GM21515 (cell line): Measurements from ENCODE around the gene COASY.
A peak's percentile ranks its signal among the peaks of the same experiment; 100 is the strongest.

Experiments
- ATAC-seq: cut with Tn5 transposase; IDR thresholded peaks from one replicate; pipeline ENCODE4 v1.9.1; 2021; ENCODE audit not compliant: unreplicated experiment

The COASY gene

DNA sequence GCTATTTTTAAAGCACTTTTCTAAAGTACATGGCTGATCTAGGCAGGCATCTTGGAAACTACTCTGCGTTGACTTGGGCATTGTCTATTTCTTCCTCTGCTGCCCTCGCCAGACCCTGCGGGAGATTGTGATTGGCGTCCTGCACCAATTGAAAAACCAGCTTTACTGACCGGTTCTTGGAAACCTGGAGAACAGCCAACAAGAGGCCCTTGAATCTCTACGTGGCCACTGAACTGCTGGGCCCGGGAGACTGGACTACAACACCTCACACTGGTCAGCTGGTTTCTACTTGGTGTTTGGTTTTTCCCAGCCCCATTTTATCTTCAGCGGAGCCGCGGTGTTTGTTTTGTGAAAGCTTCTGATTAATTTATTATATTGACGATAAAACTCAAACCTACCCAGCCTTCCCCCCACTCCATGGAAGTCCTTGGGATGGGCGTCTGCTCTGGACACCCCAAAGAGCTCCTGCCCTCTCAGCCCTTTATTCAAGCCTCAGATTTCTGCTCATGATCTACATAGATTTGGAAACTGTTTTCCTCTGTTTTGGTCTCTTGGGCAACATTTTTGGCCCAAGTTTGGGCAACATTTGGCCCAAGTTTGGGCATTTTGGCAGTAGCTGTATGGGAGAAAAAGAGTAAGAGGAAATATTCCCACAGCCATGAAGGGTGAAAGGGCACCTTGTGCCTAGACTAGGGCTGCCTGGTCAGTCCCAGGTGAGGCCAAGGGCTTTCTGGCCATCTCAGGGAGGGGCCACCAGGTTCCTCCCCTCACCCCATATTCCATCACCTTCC, 9.7 kb downstream of the COASY start:
- ATAC-seq, result no peak

DNA sequence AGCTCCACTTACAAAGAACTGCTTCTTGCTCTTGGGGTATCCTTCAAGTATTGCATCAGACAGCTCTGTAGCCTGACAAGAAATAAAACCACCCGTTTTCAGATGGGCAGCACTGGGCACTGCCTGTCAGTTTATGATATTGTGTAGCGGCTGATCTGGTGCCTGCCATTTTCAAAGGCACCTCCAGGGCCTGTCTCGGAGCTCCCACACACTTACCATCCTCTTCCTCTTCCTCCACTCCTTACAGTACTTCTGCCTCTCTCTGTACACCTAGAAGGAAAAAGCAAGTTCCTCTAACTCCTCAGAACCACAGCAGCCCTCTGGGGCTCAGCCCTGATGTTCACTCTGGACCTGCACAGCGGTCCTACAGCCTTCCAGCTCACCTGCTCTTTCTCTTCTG, 11.1 kb downstream of the COASY start:
- ATAC-seq, result no peak

DNA sequence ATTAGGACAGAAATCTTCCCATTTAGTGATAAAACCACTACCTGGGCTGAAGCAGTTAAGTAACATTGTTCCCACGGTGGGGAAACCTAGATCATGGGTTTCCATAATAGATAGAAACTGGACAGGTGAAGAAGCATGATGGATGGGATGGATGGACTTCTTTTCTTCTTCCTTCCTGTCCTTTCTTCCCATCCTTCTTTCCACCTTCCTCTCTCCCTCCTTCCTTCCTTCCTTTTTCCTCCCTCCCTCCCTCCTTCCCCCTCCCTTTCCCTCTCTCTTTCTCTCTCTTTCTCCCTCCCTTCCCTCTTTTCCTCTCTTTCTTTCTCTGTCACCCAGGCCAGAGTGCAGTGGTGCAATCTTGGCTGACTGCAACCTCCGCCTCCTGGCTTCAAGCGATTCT, 12.5 kb downstream of the COASY start:
- no peak for ATAC-seq

GRCh38 chr17:42577140-42577531, 15.2 kb downstream of the COASY start:
- no peak for ATAC-seq

GRCh38 chr17:42577532-42578281, 15.8 kb downstream of the COASY start, which contains the start of gene PSMC3IP:
PSMC3IP (minus strand) TSS chr17:42577729; CDS start chr17:42577686, 43 bp downstream.
- peak; percentile 65 for ATAC-seq

DNA sequence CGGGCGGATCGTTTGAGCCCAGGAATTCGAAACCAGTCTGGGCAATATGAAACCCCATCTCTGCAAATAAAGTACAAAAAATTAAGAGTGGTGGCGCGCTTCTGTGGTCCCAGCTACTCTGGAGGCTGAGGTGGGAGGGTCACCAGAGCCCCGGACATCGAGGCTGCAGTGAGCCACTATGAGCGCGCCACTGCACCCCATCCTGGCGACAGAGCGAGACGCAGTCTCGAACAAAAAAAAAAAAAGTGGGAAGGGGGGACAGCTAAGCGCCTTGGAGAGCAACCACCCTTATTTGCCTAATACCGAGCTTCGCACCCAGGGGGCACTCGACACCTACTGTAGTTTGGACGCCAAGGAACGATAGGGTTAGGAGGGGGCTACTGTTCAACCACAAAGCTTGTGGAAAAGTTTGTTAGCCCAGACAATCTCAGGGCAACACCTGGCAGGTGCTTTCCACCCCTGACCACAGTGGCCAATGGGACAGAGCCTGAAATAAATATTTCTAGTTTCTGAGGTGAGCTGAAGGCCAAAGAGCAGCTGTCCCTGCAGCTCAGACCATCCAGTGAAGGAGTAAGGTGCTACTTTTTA, 16.4 kb downstream of the COASY start:
- ATAC-seq, result peak; percentile 44

DNA sequence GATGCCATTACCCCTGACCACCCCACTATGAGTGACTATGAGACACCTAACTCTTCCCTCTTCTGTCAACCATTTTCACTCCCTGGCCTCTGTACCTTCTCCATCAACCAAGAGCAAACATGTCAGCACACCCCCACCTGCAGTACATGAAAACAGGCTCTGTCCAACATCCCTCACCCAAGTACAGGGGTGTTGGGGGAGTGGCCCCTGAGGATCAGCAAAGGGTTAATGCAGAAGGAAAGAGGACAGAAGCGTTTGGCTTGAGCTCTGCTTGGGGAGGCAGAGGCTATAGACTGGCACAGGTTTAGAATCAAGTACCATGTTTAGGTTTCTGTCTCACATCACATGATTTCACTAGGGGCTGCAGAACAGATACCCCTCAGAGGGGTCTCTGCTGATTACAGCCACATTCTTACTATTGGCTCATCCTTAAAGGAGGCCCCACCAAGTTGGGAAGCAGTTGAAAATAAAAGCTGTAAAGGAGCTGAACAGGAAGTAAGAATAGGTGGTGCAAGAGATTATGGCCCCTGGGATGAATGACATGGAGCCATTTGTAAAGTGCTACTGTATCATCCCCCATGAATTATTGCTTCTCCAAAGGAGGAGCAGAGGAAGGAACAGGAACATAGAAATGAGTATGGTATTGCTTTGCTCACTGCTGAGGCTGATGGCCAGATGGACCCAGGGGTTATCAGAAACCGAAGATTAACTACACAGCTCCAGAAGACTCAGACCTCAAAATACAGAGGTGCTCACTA, 18.0 kb downstream of the COASY start:
- no peak for ATAC-seq

DNA sequence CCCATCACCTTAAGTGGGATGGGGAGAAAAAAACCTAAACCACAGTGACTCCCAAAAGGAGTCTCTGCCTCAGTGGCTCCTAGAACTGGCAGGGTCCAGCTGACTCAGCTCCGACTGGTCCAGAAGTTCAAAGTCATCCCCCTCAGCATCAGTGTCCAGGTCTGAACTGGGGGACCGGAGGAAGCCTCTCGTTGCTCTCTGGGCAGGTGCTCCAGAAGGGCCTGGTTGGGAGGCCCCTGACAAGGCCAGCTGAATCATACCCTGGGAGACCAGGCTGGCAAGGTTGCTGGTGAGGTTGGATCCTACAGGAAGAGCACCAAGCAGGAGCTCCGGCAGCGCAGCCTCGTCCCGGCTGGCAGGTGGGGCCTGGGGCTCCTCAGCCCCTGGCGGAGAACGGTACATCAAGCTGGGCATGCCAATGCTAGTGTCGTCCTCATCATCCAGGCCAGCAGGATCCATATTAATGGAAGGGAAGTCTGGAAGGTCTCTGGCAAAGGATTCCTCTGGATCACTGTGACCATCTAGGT, 19.9 kb downstream of the COASY start:
- ATAC-seq, result no peak

- ATAC-seq, result no peak
Measured at GRCh38 chr17:42584880-42585279, 22.9 kb downstream of the COASY start.

- no peak for ATAC-seq
Measured at GRCh38 chr17:42585353-42585752, 23.4 kb downstream of the COASY start.

GRCh38 chr17:42586514-42587230, 24.7 kb downstream of the COASY start:
- no peak for ATAC-seq

DNA sequence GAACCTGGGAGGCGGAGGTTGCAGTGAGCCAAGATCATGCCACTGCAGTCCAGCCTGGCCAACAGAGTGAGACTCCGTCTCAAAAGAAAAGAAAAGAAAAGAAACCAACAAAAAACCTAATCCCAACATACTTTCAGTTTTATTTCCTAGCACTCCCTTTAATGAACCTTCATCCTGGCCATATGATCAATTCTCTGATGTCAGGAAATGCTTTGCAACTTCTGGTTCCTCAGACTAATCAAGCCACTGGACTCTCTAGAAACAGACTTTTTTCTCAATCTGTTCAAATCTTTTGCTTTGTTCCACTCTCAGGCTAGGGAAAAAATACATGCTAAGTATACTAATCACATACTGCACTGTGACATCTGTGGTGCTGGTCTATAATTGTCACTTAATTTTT, 28.9 kb downstream of the COASY start:
- no peak for ATAC-seq

DNA sequence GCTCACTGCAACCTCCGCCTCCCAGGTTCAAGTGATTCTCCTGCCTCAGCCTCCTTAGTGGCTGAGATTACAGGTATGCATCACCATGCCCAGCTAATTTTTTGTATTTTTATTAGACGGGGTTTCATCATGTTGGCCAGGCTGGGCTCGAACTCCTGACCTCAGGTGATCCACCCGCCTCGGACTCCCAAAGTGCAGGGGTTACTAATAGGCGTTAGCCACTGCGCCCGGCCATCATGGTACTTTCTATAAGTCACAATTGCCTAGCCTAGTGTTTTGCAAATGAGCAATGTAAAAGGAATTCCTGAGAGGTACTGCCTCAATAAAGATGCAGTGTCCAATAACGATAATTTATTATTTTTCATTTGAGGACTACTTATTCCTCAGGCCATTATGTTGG, 29.5 kb downstream of the COASY start:
- ATAC-seq, result no peak

- ATAC-seq, result no peak
Measured at GRCh38 chr17:42596386-42596785, 34.4 kb downstream of the COASY start.

DNA sequence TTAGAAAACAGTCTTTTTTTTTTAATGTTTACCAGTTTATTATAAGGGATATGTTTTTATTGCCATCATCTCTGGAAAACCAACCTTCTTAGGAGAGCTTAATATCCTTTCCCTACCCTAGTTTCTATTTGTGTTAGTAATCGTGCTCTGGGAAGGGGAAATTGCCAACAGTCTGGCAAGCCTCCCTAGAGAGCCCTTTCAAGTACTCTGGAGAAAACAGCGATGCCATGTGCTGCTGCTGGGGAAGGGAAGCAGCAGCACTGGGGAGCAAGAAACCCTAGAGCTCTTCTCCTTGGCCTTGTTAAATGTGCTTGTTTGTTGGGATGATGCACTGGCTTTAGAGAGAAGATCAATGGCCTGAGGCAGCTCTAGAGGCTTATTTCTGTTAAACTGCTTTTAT, 37.0 kb downstream of the COASY start:
- ATAC-seq, result no peak

GRCh38 chr17:42603318-42603717, 41.4 kb downstream of the COASY start:
- no peak for ATAC-seq

DNA sequence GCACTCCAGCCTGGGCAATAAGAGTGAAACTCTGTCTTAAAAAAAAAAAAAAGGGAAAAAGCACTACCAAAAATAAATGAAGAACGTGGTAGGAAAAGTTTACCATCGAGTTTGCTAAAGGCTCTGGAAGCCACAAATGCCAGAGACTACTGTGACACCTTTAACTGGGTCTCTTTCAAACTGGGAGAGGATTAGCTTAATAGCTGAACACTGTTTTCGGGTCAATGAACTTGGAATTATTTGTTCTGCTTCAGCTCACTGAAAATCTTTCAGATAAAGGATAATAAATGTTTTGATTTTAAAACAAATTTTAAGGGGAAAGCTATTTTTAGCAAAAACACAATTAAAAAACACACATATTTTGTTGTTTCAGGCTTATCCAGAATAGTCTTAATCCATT, 45.8 kb downstream of the COASY start:
- ATAC-seq, result no peak

DNA sequence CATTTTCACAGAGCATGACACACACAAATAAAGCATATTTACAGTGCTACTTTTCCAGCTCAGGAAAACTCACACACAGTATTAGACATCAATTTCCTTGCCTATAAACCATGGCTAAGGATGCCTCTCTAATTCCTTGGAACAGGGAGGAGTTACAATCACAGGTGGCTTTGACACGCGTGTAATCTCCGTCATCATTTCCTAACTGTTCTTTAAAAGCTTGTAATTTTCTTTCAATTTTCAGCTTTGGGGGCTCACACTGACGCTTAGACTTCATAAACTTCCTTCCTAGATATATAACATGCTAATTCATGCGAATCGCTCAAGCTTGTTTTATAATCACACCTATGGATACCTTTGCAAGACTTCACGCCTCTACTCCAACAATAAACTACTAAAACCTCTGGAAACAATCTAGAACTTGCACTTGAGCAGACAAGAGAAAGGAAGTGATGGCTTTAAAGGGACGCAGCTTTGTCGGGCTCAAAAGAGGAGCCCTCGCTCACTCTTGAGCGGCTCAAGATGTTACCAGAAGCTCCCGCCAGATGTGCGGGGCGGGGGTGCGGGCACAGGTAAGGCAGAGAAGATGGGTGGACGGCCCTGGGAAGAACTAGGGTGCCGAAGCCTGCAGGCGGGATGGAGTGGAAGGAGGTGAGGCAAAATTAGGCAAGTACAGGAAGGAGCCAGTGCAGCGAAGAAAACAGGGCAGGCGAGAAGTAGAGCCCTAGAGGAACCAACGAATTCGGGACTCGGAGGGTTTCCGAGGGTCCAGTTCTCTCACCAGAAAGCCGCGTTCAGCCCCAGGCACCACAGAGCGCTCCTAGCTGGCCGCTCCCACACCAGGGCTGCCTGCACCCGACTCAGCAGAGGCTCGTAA, 46.6 kb downstream of the COASY start:
- peak; percentile 30 for ATAC-seq

- ATAC-seq, result peak; percentile 86
Measured at GRCh38 chr17:42609182-42609813, 47.4 kb downstream of the COASY start, which contains the start of the genes RETREG3 and TUBG1. RETREG3 (minus strand) TSS chr17:42609374; CDS start chr17:42609324, 50 bp downstream. TUBG1 (plus strand) TSS chr17:42609683; CDS start chr17:42609738, 55 bp downstream.
